Measurements from ENCODE around the gene PRM1. TPM values are rescaled to one million over a fixed set of nuclear protein-coding genes. Genes with fewer than 3 reads are reported as not detected.

PRM1 gene
- total RNA-seq, 1 experiment from 2014 or later, result not detected

- Histone ChIP-seq H3K36me3 (ENCODE audit: insufficient read depth, low read length, poor library complexity, severe bottlenecking) (no peaks in the 10 kb centered on the region), H3K9me3 (ENCODE audit: low read depth, low read length, poor library complexity, severe bottlenecking) (no peaks in the 10 kb centered on the region), H3K4me3 (ENCODE audit: low read depth, low read length, poor library complexity, severe bottlenecking) (no peak overlapping the region), H3K27me3 (replicated peaks; ENCODE audit: insufficient read depth, low read depth, low read length, poor library complexity) (no peaks in the 10 kb centered on the region), H3K4me1 (ENCODE audit: insufficient read depth, low read length, poor library complexity, severe bottlenecking) (no peaks in the 10 kb centered on the region), H3K27ac (ENCODE audit: low read depth, low read length, poor library complexity, severe bottlenecking) (no peak overlapping the region)
- POLR2A ChIA-PET (ENCODE audit: low non-redundant PET), result no interaction called here
- DNase-seq (ENCODE audit: low spot score), result no peak
- intact Hi-C loops (cut with micrococcal nuclease; ENCODE audit: unreplicated experiment), result no loop called here
- no TSS peak for BruUV-seq (replicated peaks)
- CTCF ChIA-PET, result no interaction called here
- TF ChIP-seq, protein P1, sequence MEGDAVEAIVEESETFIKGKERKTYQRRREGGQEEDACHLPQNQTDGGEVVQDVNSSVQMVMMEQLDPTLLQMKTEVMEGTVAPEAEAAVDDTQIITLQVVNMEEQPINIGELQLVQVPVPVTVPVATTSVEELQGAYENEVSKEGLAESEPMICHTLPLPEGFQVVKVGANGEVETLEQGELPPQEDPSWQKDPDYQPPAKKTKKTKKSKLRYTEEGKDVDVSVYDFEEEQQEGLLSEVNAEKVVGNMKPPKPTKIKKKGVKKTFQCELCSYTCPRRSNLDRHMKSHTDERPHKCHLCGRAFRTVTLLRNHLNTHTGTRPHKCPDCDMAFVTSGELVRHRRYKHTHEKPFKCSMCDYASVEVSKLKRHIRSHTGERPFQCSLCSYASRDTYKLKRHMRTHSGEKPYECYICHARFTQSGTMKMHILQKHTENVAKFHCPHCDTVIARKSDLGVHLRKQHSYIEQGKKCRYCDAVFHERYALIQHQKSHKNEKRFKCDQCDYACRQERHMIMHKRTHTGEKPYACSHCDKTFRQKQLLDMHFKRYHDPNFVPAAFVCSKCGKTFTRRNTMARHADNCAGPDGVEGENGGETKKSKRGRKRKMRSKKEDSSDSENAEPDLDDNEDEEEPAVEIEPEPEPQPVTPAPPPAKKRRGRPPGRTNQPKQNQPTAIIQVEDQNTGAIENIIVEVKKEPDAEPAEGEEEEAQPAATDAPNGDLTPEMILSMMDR (conservative IDR thresholded peaks at IDR 0.05; ENCODE audit: low read depth, low read length), result no peak
- no peak for TF ChIP-seq EZH2 (IDR thresholded peaks at IDR 0.05; ENCODE audit: borderline replicate concordance, low read depth, low read length, poor library complexity, severe bottlenecking)
These were observed 22.4 kb upstream of the PRM1 start for GRCh38 chr16:11303405-11304138.

- H3K27me3 ChIP-seq (replicated peaks; ENCODE audit: insufficient read depth, low read depth, low read length, poor library complexity), result no peaks in the 10 kb centered on the region
These were observed 21.8 kb upstream of the PRM1 start for GRCh38 chr16:11302977-11303376.

DNA sequence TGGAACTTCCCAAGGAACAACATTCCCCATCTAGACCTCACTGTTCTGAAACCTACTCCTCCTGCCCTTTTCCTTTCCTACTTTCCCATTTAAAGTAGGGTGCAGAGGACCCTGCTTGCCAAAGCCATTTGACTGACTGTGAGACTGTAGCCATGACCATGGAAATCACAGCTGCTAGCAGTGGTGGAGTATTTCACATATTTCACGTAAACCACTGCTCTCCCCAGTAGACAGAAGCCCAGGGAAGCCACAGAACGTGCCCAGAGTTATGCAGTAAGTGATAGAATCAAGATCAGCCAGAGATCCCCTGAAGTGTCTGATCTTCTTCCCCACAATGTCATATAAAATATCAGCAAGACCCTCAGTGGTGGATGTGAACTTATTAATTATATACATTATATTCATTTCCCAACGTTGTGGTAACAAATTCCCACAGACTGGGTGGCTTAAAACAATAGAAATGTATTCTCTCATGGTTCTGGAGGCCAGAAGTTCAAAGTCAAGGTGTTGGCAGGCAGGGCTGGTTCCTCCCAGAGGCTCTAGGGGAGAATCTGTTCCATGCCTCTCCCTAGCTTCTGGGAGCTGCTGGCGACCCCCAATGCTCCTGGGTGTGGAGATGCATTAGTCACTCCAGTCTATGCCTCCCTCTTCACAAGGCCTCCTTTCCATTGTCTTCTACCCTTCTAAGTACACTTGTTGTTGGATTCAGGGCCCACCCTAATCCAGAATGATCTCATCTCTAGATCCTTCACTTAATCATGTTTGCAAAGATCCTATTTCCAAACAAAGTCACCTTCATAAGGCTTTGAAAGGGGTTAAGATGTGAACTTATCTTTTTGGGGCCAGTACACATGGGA, 20.7 kb upstream of the PRM1 start:
- H3K27ac ChIP-seq (ENCODE audit: low read depth, low read length, poor library complexity, severe bottlenecking), result no peak overlapping the region
- POLR2A ChIA-PET (ENCODE audit: low non-redundant PET), result no interaction called here

More at GRCh38 chr16:11302977-11303376, 21.8 kb upstream of the PRM1 start:
- Histone ChIP-seq H3K4me3 (ENCODE audit: low read depth, low read length, poor library complexity, severe bottlenecking) (no peak overlapping the region), H3K27ac (ENCODE audit: low read depth, low read length, poor library complexity, severe bottlenecking) (no peak overlapping the region), H3K4me1 (ENCODE audit: insufficient read depth, low read length, poor library complexity, severe bottlenecking) (no peaks in the 10 kb centered on the region), H3K9me3 (ENCODE audit: low read depth, low read length, poor library complexity, severe bottlenecking) (no peaks in the 10 kb centered on the region), H3K36me3 (ENCODE audit: insufficient read depth, low read length, poor library complexity, severe bottlenecking) (no peaks in the 10 kb centered on the region)
- TF ChIP-seq, protein P1 (conservative IDR thresholded peaks at IDR 0.05; ENCODE audit: low read depth, low read length), result no peak
- no peak for TF ChIP-seq EZH2 (IDR thresholded peaks at IDR 0.05; ENCODE audit: borderline replicate concordance, low read depth, low read length, poor library complexity, severe bottlenecking)
- no TSS peak for BruUV-seq (replicated peaks)
- intact Hi-C loops (cut with micrococcal nuclease; ENCODE audit: unreplicated experiment), result no loop called here
- POLR2A ChIA-PET (ENCODE audit: low non-redundant PET), result no interaction called here
- CTCF ChIA-PET, result no interaction called here
- no peak for DNase-seq (ENCODE audit: low spot score)

More for the DNA sequence above, 20.7 kb upstream of the PRM1 start:
- no peak for DNase-seq (ENCODE audit: low spot score)
- BruUV-seq (replicated peaks), result no TSS peak
- TF ChIP-seq EZH2 (IDR thresholded peaks at IDR 0.05; ENCODE audit: borderline replicate concordance, low read depth, low read length, poor library complexity, severe bottlenecking), result no peak
- TF ChIP-seq, protein P1 (conservative IDR thresholded peaks at IDR 0.05; ENCODE audit: low read depth, low read length), result no peak
- no peaks in the 10 kb centered on the region for H3K9me3 ChIP-seq (ENCODE audit: low read depth, low read length, poor library complexity, severe bottlenecking)
- intact Hi-C loops (cut with micrococcal nuclease; ENCODE audit: unreplicated experiment), result no loop called here
- no peaks in the 10 kb centered on the region for H3K4me1 ChIP-seq (ENCODE audit: insufficient read depth, low read length, poor library complexity, severe bottlenecking)
- CTCF ChIA-PET, result no interaction called here
- H3K4me3 ChIP-seq (ENCODE audit: low read depth, low read length, poor library complexity, severe bottlenecking), result no peak overlapping the region
- H3K36me3 ChIP-seq (ENCODE audit: insufficient read depth, low read length, poor library complexity, severe bottlenecking), result no peaks in the 10 kb centered on the region
- no peaks in the 10 kb centered on the region for H3K27me3 ChIP-seq (replicated peaks; ENCODE audit: insufficient read depth, low read depth, low read length, poor library complexity)
